SK-N-MC (cell line): ENCODE data around the gene CDNF.

ENCODE experiments used
- EZH2 ChIP-seq: fragments of 200-600 bp; sonication (generic); IDR thresholded peaks from one replicate; pipeline ENCODE4 v1.6.1; 2017; ENCODE audit warnings: antibody characterized with exemption
- FOXP2 ChIP-seq: optimal IDR thresholded peaks from 2 replicates; pipeline ENCODE3; 2011; ENCODE audit warnings: mild to moderate bottlenecking, moderate library complexity; ENCODE audit not compliant: insufficient read depth; ENCODE audit errors: extremely low read length, control extremely low read depth
- POLR2AphosphoS5 ChIP-seq: IDR thresholded peaks from 2 replicates; pipeline ENCODE4 v1.6.1; 2012; ENCODE audit warnings: mild to moderate bottlenecking, low read depth, low read length, borderline replicate concordance

GRCh38 chr10:14815681-14816080, 22.2 kb downstream of the CDNF start:
- TF ChIP-seq EZH2 = no peak
- no peak for TF ChIP-seq POLR2AphosphoS5
- no peak for TF ChIP-seq FOXP2
